Tibial nerve (tissue), 4 donors: ENCODE measurements around the gene ZG16B. TPM values are rescaled to one million over a fixed set of nuclear protein-coding genes. Genes with fewer than 3 reads are reported as not detected.

ENCODE experiments used
- DNase-seq, 2 donors: peaks; one replicate each; pipeline ENCODE4 v3.0.0-alpha.2; 2019; ENCODE audit warnings: low spot score in 2 of 2
- H3K27ac ChIP-seq, 4 donors: fragments of 200-600 bp; sonication (generic) in 3 of 4; one replicate each; pipeline ENCODE4 v1.5.1; 2017 to 2019; ENCODE audit warnings: mild to moderate bottlenecking in 1 of 4
- H3K27me3 ChIP-seq, 2 donors: fragments of 200-600 bp; sonication (generic) in 1 of 2; one replicate each; pipeline versions ENCODE4 v1.5.1 to v1.6.0; 2017 to 2019
- H3K36me3 ChIP-seq, 3 donors: fragments of 200-600 bp; sonication (generic); one replicate each; pipeline ENCODE4 v1.5.1; 2018 to 2019
- H3K4me1 ChIP-seq, 4 donors: fragments of 200-600 bp; sonication (generic) in 3 of 4; one replicate each; pipeline ENCODE4 v1.5.1; 2017 to 2019
- H3K4me3 ChIP-seq, 4 donors: fragments of 200-600 bp; sonication (generic) in 3 of 4; one replicate each; pipeline ENCODE4 v1.5.1; 2017 to 2019; ENCODE audit warnings: mild to moderate bottlenecking in 1 of 4, moderate library complexity in 1 of 4
- H3K9me3 ChIP-seq, 4 donors: fragments of 200-600 bp; sonication (generic) in 3 of 4; one replicate each; pipeline ENCODE4 v1.5.1; 2017 to 2019
- EP300 ChIP-seq, 2 donors: sonication (generic); formaldehyde crosslinking; IDR thresholded peaks; one replicate each; pipeline ENCODE4 v1.6.1; 2017; ENCODE audit warnings: antibody characterized with exemption in 2 of 2, mild to moderate bottlenecking in 1 of 2
- POLR2A ChIP-seq, 2 donors: fragments of 450-650 bp; IDR thresholded peaks; one replicate each; pipeline ENCODE4 v1.6.1; 2017; ENCODE audit warnings: antibody characterized with exemption in 2 of 2, mild to moderate bottlenecking in 2 of 2, moderate library complexity in 2 of 2
- WGBS, 2 donors: methylation state at CpG; one replicate each; pipeline ENCODE4 v1.1.5; 2018; 5-methylcytosine and 5-hydroxymethylcytosine counted together
- total RNA-seq, 4 donors: library from RNA; depleted of rRNA; stranded (reverse); fragments of >200 nt; gene quantifications; one replicate each; pipeline ENCODE4 v1.1.0, GENCODE V29; 2016
- TF ChIP-seq, protein P1 (sequence below), 5 experiments: fragments of 200-600 bp in 3 of 5; fragments of 450-650 bp in 2 of 5; sonication (generic) in 3 of 5; IDR thresholded peaks; one replicate each; pipeline ENCODE4 v1.5.1; 2016 to 2019; ENCODE audit warnings: antibody characterized with exemption in 5 of 5, mild to moderate bottlenecking in 3 of 5, moderate library complexity in 2 of 5

Gene ZG16B
- total RNA-seq, 4 donors from 2014 or later, result not detected

DNA sequence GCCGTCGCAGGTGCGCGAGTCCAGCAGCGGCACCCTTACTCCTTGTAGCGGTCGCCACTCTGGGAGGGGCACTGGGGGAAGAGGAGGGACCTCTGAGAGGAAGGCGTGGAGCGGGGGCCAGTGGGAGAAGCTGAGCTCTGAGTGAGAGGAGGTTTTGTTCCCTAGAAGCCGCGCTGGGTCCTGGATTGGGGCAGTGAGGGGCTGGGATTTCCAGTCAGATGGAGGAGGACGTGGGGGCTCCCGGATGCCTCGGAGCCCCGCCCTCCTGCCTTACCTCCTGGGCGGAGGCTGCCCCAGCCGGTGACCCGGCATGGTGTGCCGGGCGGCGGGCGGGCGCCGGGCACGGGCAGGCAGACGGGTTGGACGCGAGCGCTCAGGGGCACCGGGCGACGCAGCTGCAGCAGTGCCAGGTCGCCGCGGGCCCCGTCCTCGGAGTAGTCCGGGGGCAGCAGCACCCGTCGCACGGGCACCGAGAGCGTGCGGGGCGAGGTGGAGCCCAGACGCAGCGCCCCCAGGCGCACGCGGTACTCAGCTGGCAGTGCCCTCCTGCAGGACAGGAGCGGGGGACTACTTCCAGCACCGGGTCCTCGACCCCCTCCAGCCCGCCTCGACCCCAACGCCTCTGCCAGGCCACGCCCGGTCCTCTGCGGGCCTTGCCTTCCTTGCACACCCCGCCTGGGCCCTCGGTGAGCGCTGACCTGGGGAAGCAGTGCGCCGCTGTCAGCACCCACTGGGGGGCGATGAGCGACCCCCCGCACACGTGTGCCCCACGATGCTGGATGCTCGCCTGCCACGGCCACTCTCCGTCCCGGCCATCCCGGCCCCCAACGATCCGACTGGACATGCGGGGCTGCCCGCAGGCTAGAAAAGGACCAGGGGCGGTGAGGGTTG is 44.8 kb upstream of the ZG16B start:
- no peak overlapping the region for H3K27ac ChIP-seq
- peak overlapping the region in 3 of 4 donors; percentile 15 to 44 (median 33) for H3K4me3 ChIP-seq
- DNase-seq, result no peak
- no peaks in the 10 kb centered on the region for H3K36me3 ChIP-seq
- H3K27me3 ChIP-seq, result peaks cover 0 to 52% of the 10 kb centered on the region in 2 donors
- H3K4me1 ChIP-seq, result peaks cover 0 to 14% (median 8%) of the 10 kb centered on the region in 4 donors
- H3K9me3 ChIP-seq, result no peaks in the 10 kb centered on the region
- TF ChIP-seq POLR2A (IDR thresholded peaks at IDR 0.05) (no peak), EP300 (IDR thresholded peaks at IDR 0.05) (no peak)
- TF ChIP-seq, protein P1, sequence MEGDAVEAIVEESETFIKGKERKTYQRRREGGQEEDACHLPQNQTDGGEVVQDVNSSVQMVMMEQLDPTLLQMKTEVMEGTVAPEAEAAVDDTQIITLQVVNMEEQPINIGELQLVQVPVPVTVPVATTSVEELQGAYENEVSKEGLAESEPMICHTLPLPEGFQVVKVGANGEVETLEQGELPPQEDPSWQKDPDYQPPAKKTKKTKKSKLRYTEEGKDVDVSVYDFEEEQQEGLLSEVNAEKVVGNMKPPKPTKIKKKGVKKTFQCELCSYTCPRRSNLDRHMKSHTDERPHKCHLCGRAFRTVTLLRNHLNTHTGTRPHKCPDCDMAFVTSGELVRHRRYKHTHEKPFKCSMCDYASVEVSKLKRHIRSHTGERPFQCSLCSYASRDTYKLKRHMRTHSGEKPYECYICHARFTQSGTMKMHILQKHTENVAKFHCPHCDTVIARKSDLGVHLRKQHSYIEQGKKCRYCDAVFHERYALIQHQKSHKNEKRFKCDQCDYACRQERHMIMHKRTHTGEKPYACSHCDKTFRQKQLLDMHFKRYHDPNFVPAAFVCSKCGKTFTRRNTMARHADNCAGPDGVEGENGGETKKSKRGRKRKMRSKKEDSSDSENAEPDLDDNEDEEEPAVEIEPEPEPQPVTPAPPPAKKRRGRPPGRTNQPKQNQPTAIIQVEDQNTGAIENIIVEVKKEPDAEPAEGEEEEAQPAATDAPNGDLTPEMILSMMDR (IDR thresholded peaks at IDR 0.05), result no peak
- WGBS, 2 donors, result 16% methylated on average over 28 to 60 of the region's 79 CpGs

DNA sequence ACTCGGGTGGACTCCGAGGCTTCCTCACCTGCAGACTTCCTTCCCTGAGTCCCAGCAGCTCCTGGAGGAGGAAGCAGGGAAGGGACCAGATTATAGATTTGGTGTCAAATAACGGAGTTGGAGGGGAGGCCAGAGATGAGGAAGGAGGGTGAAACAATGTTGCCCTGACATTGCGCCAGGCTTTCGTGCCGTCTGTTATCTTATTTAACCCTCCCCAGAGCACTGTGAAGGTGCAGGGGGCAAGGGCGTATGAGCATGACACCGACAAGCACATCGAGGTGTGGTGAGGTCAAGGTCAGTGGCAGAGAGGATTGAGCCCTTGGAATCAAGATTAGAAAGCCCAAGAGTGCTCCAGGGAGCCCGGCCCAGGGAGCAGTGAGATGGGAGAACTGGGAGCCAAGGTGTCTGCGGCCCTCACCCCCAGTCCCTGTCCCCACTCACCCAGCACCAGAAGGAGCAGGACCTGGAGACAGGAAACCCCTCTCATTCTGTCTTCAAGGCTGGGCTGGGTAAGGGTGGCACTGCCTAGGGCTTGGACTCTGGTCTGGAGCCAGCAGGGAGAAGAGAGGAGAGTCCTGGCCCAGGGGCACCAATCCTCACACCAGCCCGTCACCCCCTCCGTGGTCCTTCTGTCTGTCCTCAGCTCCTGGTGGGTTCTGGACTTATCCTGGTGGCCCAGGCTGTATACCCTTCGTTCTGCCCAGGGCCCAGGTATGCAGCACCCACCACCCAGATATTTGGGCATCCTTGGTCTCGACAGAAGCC is 43.9 kb upstream of the ZG16B start:
- TF ChIP-seq, protein P1 (IDR thresholded peaks at IDR 0.05), result no peak
- TF ChIP-seq POLR2A (IDR thresholded peaks at IDR 0.05), result no peak
- no peak for TF ChIP-seq EP300 (IDR thresholded peaks at IDR 0.05)
- Histone ChIP-seq H3K9me3 (no peaks in the 10 kb centered on the region), H3K27ac (no peak overlapping the region), H3K27me3 (peaks cover 0 to 61% of the 10 kb centered on the region in 2 donors), H3K36me3 (no peaks in the 10 kb centered on the region), H3K4me1 (peaks cover 0 to 14% (median 8%) of the 10 kb centered on the region in 4 donors), H3K4me3 (no peak overlapping the region)
- DNase-seq, result no peak
- 63 to 69% methylated on average over 15 of the region's 15 CpGs for WGBS, 2 donors

DNA sequence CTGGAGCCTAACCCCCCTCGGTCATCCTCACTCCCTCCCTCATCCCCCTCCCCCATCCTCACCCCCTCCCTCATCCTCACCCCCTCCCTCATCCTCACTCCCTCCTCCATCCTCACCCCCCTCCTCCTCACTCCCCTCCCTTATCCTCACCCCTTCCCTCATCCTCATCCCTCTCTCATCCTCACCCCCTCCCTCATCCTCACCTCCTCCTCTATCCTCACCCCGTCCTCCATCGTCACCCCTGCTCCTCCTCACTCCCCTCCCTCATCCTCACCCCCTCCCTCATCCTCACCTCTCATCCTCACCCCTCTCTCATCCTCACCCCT is 43.3 kb upstream of the ZG16B start:
- Histone ChIP-seq H3K27ac (no peak overlapping the region), H3K27me3 (peaks cover 0 to 66% of the 10 kb centered on the region in 2 donors), H3K4me3 (no peak overlapping the region), H3K9me3 (no peaks in the 10 kb centered on the region), H3K4me1 (peaks cover 0 to 14% (median 8%) of the 10 kb centered on the region in 4 donors), H3K36me3 (no peaks in the 10 kb centered on the region)
- no peak for TF ChIP-seq EP300 (IDR thresholded peaks at IDR 0.05)
- TF ChIP-seq, protein P1 (IDR thresholded peaks at IDR 0.05), result no peak
- WGBS, 2 donors, result 47 to 51% methylated on average over 3 of the region's 3 CpGs
- no peak for DNase-seq

DNA sequence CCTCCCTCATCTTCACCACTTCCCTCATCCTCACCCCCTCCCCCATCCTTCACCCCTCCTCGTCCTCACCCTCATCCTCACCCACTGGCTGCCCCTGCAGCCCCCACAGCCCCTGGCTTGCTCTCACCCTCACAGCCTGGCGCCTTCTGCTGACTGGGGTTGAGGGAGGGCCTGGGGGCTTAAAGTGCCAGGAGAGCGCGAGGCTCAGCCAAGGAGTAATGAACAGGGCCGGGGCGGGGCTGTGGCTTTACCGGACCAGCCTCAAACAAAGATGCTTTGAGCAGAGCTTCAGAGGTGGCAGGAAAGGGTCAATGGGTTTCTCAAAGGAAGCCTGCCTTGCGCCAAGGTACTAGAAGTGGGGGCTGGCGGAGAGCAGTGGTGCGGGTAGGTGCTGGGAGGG is 42.7 kb upstream of the ZG16B start, which contains the start of gene PRSS33:
Gene PRSS33 (minus strand): TSS at position 155 of the 400 bp plus-strand sequence. CDS start 1,013 bp downstream, outside the sequence.
- 13 to 14% methylated on average over 10 of the region's 10 CpGs for WGBS, 2 donors
- peaks cover 0 to 14% (median 8%) of the 10 kb centered on the region in 4 donors for H3K4me1 ChIP-seq
- DNase-seq, result no peak
- no peak for TF ChIP-seq EP300 (IDR thresholded peaks at IDR 0.05)
- TF ChIP-seq POLR2A (IDR thresholded peaks at IDR 0.05), result no peak
- TF ChIP-seq, protein P1 (IDR thresholded peaks at IDR 0.05), result no peak
- H3K9me3 ChIP-seq, result no peaks in the 10 kb centered on the region
- H3K36me3 ChIP-seq, result no peaks in the 10 kb centered on the region
- peaks cover 0 to 72% of the 10 kb centered on the region in 2 donors for H3K27me3 ChIP-seq
- H3K27ac ChIP-seq, result no peak within 1 kb of the TSS
- H3K4me3 ChIP-seq, result no peak within 1 kb of the TSS
